Astrocyte (in vitro differentiated cells and primary cell): ENCODE measurements around the gene MRPS9. TPM values are rescaled to one million over a fixed set of nuclear protein-coding genes. Genes with fewer than 3 reads are reported as not detected.

Experiments used
- DNase-seq: peaks from one replicate; pipeline ENCODE4 v3.0.0-alpha.2; 2010; ENCODE audit warnings: low read depth
- FAIRE-seq: peaks from 2 replicates; lab custom pipeline; 2011; peaks lifted over from hg19 to GRCh38; lab: Jason Lieb, UNC
- H2AFZ ChIP-seq: 2 replicates; pipeline ENCODE4 v1.6.0; 2012; ENCODE audit warnings: low read depth, low read length, inconsistent platforms
- H3K27ac ChIP-seq: 2 replicates; pipeline ENCODE4 v1.5.1; 2011; ENCODE audit warnings: low read depth, low read length, inconsistent platforms
- H3K27me3 ChIP-seq: 2 replicates; pipeline ENCODE4 v1.6.0; 2011; ENCODE audit warnings: low read length, inconsistent platforms; ENCODE audit not compliant: insufficient read depth
- H3K36me3 ChIP-seq: 2 replicates; pipeline ENCODE4 v1.5.1; 2011; ENCODE audit warnings: low read length, inconsistent platforms; ENCODE audit not compliant: insufficient read depth
- H3K4me1 ChIP-seq: 2 replicates; pipeline ENCODE4 v1.5.1; 2011; ENCODE audit warnings: low read length, inconsistent platforms; ENCODE audit not compliant: insufficient read depth
- H3K4me2 ChIP-seq: 2 replicates; pipeline ENCODE4 v1.6.0; 2012; ENCODE audit warnings: low read length, inconsistent platforms
- H3K4me3 ChIP-seq: 2 replicates; pipeline ENCODE4 v1.5.1; 2011; ENCODE audit warnings: low read depth, mild to moderate bottlenecking, low read length, inconsistent platforms; ENCODE audit not compliant: insufficient read depth
- H3K79me2 ChIP-seq: 2 replicates; pipeline ENCODE4 v1.6.0; 2012; ENCODE audit warnings: mild to moderate bottlenecking, low read length, inconsistent platforms; ENCODE audit not compliant: insufficient read depth
- H3K9ac ChIP-seq: 2 replicates; pipeline ENCODE4 v1.6.0; 2012; ENCODE audit warnings: mild to moderate bottlenecking, low read length, inconsistent platforms
- H3K9me3 ChIP-seq: 2 replicates; pipeline ENCODE4 v1.5.1; 2012; ENCODE audit warnings: low read depth, mild to moderate bottlenecking, low read length, inconsistent platforms; ENCODE audit not compliant: insufficient read depth
- H4K20me1 ChIP-seq: 2 replicates; pipeline ENCODE4 v1.6.0; 2012; ENCODE audit warnings: low read length, inconsistent platforms; ENCODE audit not compliant: insufficient read depth
- H3K27ac Mint-ChIP-seq: one replicate; pipeline ENCODE4 v1.8.0; 2021; ENCODE audit warnings: mild to moderate bottlenecking, mixed read lengths; ENCODE audit not compliant: unreplicated experiment
- H3K27me3 Mint-ChIP-seq: one replicate; pipeline ENCODE4 v1.8.0; 2021; ENCODE audit warnings: low read depth, mixed read lengths; ENCODE audit not compliant: unreplicated experiment
- H3K36me3 Mint-ChIP-seq: one replicate; pipeline ENCODE4 v1.8.0; 2021; ENCODE audit warnings: low read depth, mixed read lengths; ENCODE audit not compliant: unreplicated experiment
- H3K4me1 Mint-ChIP-seq: one replicate; pipeline ENCODE4 v1.8.0; 2021; ENCODE audit warnings: low read depth, mixed read lengths; ENCODE audit not compliant: unreplicated experiment
- H3K4me3 Mint-ChIP-seq: one replicate; pipeline ENCODE4 v1.8.0; 2021; ENCODE audit warnings: mild to moderate bottlenecking, moderate library complexity, mixed read lengths; ENCODE audit not compliant: unreplicated experiment
- H3K9me3 Mint-ChIP-seq: one replicate; pipeline ENCODE4 v1.8.0; 2021; ENCODE audit warnings: mild to moderate bottlenecking, mixed read lengths; ENCODE audit not compliant: unreplicated experiment
- CTCF ChIP-seq: IDR thresholded peaks from 2 replicates; pipeline ENCODE4 v1.5.1; 2011; ENCODE audit warnings: low read depth, mild to moderate bottlenecking, inconsistent platforms, low read length, moderate library complexity; ENCODE audit not compliant: insufficient read depth
- EZH2 ChIP-seq: IDR thresholded peaks from 2 replicates; pipeline ENCODE4 v1.6.1; 2012; ENCODE audit warnings: mild to moderate bottlenecking, low read length, inconsistent platforms; ENCODE audit not compliant: insufficient read depth
- total RNA-seq: library from RNA; stranded (reverse); gene quantifications from 2 replicates; pipeline ENCODE4 v1.2.1, GENCODE V29; 2021

MRPS9 gene
- total RNA-seq, 1 donor from 2014 or later = 32.3 TPM

- Mint-ChIP-seq H3K27ac (no peak overlapping the region), H3K4me3 (no peak overlapping the region), H3K9me3 (peaks cover 2% of the 10 kb centered on the region), H3K36me3 (peaks cover 9% of the 10 kb centered on the region), H3K27me3 (peaks cover 31% of the 10 kb centered on the region), H3K4me1 (peaks cover 2% of the 10 kb centered on the region)
- no peaks in the 10 kb centered on the region for H3K36me3 ChIP-seq
- no peak overlapping the region for H3K4me2 ChIP-seq
- FAIRE-seq = no peak
- H4K20me1 ChIP-seq = no peaks in the 10 kb centered on the region
- H3K9ac ChIP-seq = no peak overlapping the region
- DNase-seq = no peak
- no peaks in the 10 kb centered on the region for H3K79me2 ChIP-seq
- H3K9me3 ChIP-seq = no peaks in the 10 kb centered on the region
- H3K4me1 ChIP-seq = peaks cover 4% of the 10 kb centered on the region
- no peak overlapping the region for H3K27ac ChIP-seq
- no peak overlapping the region for H3K4me3 ChIP-seq
- H2AFZ ChIP-seq = no peak overlapping the region
- peaks cover 8% of the 10 kb centered on the region for H3K27me3 ChIP-seq
- TF ChIP-seq CTCF (no peak), EZH2 (no peak)
These were observed 111.4 kb downstream of the MRPS9 start for GRCh38 chr2:105149272-105149671.

Other genes with a start within 250 kb of the MRPS9 start
- 0.09 TPM in 1 of 2 replicates, not detected in the other for gene POU3F3, start 184.0 kb upstream of the MRPS9 start, total RNA-seq
- 0.22 TPM in 1 of 2 replicates, not detected in the other for gene GPR45, start 203.7 kb downstream of the MRPS9 start, total RNA-seq